ENCODE results near the gene CDC20. TPM values are rescaled to one million over a fixed set of nuclear protein-coding genes. Genes with fewer than 3 reads are reported as not detected.

CDC20 gene
- total and polyA plus RNA-seq, 5 donors from 2014 or later = 1.2 to 7.5 (median 4.6) TPM

DNA sequence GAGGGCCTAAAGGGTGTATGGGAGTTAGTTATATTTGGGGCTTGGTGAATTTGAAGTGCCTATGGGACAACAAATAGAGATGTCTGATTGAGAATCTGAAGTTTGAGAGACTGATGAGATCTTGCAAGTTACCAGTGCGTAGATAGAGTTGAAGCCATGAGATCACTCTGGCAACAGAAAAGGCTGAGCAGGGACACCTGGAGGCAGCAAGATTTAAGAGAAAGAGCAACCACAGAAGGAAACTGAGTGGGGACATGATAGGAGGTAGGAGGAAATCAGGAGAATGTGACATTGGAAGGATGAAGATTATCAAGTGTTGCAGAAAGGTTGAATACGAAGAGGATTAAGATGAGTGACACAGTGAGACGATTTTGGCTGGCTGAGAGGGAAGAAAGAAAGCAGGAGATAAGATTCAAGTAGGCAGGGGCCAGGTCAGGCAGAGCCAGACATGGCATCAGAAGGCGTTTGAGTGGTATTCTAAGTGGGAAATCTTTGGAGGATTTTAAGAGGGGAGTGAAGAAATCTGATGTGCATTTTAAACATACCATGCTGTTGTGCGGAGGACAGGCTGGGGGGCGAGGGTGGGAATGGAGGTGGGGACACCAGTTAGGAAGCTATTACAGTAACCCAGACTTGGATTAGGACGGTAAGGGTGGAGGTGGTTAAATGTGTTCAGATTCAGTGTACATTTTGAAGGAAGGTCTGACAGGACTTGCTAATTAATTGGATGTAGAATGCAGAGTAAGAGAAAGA is 24.2 kb upstream of the CDC20 start:
- H3K9me3 ChIP-seq (ENCODE audit: control insufficient read depth in 2 of 2, low read length in 2 of 2) = no peaks in the 10 kb centered on the region
- H3K4me1 Mint-ChIP-seq = peaks cover 0 to 13% (median 2%) of the 10 kb centered on the region in 4 donors
- H3K27ac ChIP-seq (ENCODE audit: insufficient read depth, low read length, poor library complexity, severe bottlenecking) = no peak overlapping the region
- ATAC-seq (ENCODE audit: low read depth in 2 of 2) (no peak), DNase-seq (no peak)
- H3K36me3 ChIP-seq (ENCODE audit: control insufficient read depth, insufficient read depth, low read length) = no peaks in the 10 kb centered on the region
- no peaks in the 10 kb centered on the region for H3K4me1 ChIP-seq (ENCODE audit: control insufficient read depth, insufficient read depth, low read length, poor library complexity, severe bottlenecking)
- no peak overlapping the region for H3K4me3 ChIP-seq (ENCODE audit: low read depth, low read length)
- no peaks in the 10 kb centered on the region for H3K36me3 Mint-ChIP-seq
- no peaks in the 10 kb centered on the region for H3K9me3 Mint-ChIP-seq
- H3K27ac Mint-ChIP-seq = peak overlapping the region in 2 of 3 donors; percentile 29 to 79
- no peak overlapping the region for H3K4me3 Mint-ChIP-seq
- H3K27me3 ChIP-seq (ENCODE audit: control insufficient read depth, insufficient read depth, low read length) = no peaks in the 10 kb centered on the region
- peaks cover 11% of the 10 kb centered on the region for H3K27me3 Mint-ChIP-seq

DNA sequence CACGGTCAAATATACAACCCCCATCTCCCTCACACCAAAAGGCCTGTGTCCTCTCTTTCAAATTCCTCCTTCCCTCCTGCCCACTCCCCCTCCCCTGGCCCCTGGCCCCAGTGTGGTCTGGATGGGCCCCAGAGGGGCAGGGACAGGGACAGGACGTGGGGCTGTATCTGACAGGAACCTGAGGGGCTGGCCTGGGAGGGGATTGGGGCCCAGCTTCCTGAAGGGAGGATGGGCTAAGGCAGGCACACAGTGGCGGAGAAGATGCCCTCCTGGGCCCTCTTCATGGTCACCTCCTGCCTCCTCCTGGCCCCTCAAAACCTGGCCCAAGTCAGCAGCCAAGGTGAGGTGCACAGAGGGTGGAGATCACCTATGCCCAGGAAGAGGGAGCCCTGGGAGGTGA is 21.2 kb upstream of the CDC20 start, which contains the start of gene MPL:
Gene MPL, plus strand, starts transcription at position 231 of the 400 bp plus-strand sequence. Its CDS starts 31 bp downstream, at position 262.
- no peaks in the 10 kb centered on the region for H3K4me1 Mint-ChIP-seq
- H3K36me3 Mint-ChIP-seq = no peaks in the 10 kb centered on the region
- peak within 1 kb of the TSS in 2 of 3 donors; percentile 50 to 76 for H3K27ac Mint-ChIP-seq
- no peaks in the 10 kb centered on the region for H3K9me3 ChIP-seq (ENCODE audit: control insufficient read depth in 2 of 2, low read length in 2 of 2)
- ATAC-seq (ENCODE audit: low read depth in 2 of 2) = no peak
- no peak within 1 kb of the TSS for H3K4me3 Mint-ChIP-seq
- H3K27me3 ChIP-seq (ENCODE audit: control insufficient read depth, insufficient read depth, low read length) = no peaks in the 10 kb centered on the region
- peaks cover 7% of the 10 kb centered on the region for H3K27me3 Mint-ChIP-seq
- H3K4me1 ChIP-seq (ENCODE audit: control insufficient read depth, insufficient read depth, low read length, poor library complexity, severe bottlenecking) = no peaks in the 10 kb centered on the region
- no peak for DNase-seq
- H3K36me3 ChIP-seq (ENCODE audit: control insufficient read depth, insufficient read depth, low read length) = no peaks in the 10 kb centered on the region
- no peak within 1 kb of the TSS for H3K4me3 ChIP-seq (ENCODE audit: low read depth, low read length)
- H3K9me3 Mint-ChIP-seq = no peaks in the 10 kb centered on the region
- H3K27ac ChIP-seq (ENCODE audit: insufficient read depth, low read length, poor library complexity, severe bottlenecking) = no peak within 1 kb of the TSS

DNA sequence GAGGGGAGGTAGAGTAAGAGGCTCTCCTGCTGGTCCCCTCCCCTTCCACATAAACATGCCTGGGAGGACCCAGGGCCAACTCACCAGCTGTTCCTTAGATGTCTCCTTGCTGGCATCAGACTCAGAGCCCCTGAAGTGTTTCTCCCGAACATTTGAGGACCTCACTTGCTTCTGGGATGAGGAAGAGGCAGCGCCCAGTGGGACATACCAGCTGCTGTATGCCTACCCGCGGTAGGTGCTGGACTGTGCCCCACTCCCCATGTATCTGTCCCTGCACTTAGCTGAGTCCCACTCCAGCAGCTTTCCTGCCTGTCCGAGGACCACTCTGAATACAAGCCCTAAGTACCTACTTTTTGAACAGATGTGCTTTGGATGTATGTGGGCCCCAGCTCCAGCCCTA is 20.8 kb upstream of the CDC20 start:
- ATAC-seq (ENCODE audit: low read depth in 2 of 2) = no peak
- Histone ChIP-seq H3K4me3 (ENCODE audit: low read depth, low read length) (no peak overlapping the region), H3K4me1 (ENCODE audit: control insufficient read depth, insufficient read depth, low read length, poor library complexity, severe bottlenecking) (no peaks in the 10 kb centered on the region), H3K27ac (ENCODE audit: insufficient read depth, low read length, poor library complexity, severe bottlenecking) (no peak overlapping the region), H3K27me3 (ENCODE audit: control insufficient read depth, insufficient read depth, low read length) (no peaks in the 10 kb centered on the region), H3K9me3 (ENCODE audit: control insufficient read depth in 2 of 2, low read length in 2 of 2) (no peaks in the 10 kb centered on the region), H3K36me3 (ENCODE audit: control insufficient read depth, insufficient read depth, low read length) (no peaks in the 10 kb centered on the region)
- no peaks in the 10 kb centered on the region for H3K4me1 Mint-ChIP-seq
- no peaks in the 10 kb centered on the region for H3K9me3 Mint-ChIP-seq
- no peak overlapping the region for H3K4me3 Mint-ChIP-seq
- no peaks in the 10 kb centered on the region for H3K36me3 Mint-ChIP-seq
- DNase-seq = no peak
- H3K27me3 Mint-ChIP-seq = peaks cover 7% of the 10 kb centered on the region
- H3K27ac Mint-ChIP-seq = peak overlapping the region in 1 of 3 donors; percentile 21

DNA sequence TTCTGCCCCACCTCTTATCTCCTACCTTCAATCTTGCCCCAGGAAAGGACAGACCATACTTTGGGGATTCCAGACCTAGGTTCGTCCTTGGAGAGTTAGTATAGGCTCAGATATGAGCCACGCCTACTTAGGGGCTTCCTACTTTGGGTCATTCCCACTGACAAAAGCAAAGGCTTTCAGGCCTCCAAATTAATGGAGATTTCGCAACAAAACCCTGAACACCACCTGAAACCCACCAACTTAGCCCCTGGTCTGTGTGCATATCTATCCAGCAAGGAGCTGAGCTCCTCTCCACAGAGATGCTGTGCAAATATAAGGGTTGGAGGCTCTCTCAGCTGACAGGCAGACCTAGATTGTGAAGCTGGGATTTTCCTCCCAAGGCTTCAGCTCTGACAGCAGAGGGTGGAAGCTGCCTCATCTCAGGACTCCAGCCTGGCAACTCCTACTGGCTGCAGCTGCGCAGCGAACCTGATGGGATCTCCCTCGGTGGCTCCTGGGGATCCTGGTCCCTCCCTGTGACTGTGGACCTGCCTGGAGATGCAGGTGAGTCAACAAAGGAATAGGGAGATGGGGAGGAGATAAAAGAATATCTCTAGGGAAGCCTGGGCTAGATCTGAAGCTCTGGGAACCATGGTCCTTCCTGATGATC is 19.1 kb upstream of the CDC20 start:
- Mint-ChIP-seq H3K4me3 (no peak overlapping the region), H3K4me1 (no peaks in the 10 kb centered on the region), H3K27me3 (peaks cover 7% of the 10 kb centered on the region)

DNA sequence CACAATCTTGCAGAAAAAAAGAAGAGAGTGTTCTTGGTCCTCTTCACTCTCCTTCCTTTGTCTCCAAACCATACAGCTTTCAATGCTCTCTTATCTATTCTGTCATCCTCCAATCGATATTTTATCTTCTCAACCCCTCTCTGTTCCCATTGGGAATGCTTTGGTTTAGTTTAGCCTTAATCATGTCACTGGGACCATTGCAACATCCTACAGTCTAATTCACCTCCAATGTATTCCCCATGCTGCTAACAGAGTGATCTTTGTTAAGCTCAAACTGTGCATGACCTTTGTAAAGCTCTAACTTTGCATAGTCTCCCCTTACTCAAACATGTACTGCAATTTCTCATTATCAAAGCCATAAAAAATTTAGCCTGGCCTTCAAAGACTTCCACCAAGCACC is 18.2 kb upstream of the CDC20 start:
- H3K27ac Mint-ChIP-seq = peak overlapping the region in 1 of 3 donors; percentile 27

More for the DNA sequence above, 19.1 kb upstream of the CDC20 start:
- Histone ChIP-seq H3K27ac (ENCODE audit: insufficient read depth, low read length, poor library complexity, severe bottlenecking) (no peak overlapping the region), H3K4me3 (ENCODE audit: low read depth, low read length) (no peak overlapping the region), H3K36me3 (ENCODE audit: control insufficient read depth, insufficient read depth, low read length) (no peaks in the 10 kb centered on the region), H3K9me3 (ENCODE audit: control insufficient read depth in 2 of 2, low read length in 2 of 2) (no peaks in the 10 kb centered on the region), H3K4me1 (ENCODE audit: control insufficient read depth, insufficient read depth, low read length, poor library complexity, severe bottlenecking) (no peaks in the 10 kb centered on the region), H3K27me3 (ENCODE audit: control insufficient read depth, insufficient read depth, low read length) (no peaks in the 10 kb centered on the region)
- no peaks in the 10 kb centered on the region for H3K9me3 Mint-ChIP-seq
- ATAC-seq (ENCODE audit: low read depth in 2 of 2) (no peak), DNase-seq (no peak)
- no peak overlapping the region for H3K27ac Mint-ChIP-seq
- peaks cover 4% of the 10 kb centered on the region for H3K36me3 Mint-ChIP-seq

DNA sequence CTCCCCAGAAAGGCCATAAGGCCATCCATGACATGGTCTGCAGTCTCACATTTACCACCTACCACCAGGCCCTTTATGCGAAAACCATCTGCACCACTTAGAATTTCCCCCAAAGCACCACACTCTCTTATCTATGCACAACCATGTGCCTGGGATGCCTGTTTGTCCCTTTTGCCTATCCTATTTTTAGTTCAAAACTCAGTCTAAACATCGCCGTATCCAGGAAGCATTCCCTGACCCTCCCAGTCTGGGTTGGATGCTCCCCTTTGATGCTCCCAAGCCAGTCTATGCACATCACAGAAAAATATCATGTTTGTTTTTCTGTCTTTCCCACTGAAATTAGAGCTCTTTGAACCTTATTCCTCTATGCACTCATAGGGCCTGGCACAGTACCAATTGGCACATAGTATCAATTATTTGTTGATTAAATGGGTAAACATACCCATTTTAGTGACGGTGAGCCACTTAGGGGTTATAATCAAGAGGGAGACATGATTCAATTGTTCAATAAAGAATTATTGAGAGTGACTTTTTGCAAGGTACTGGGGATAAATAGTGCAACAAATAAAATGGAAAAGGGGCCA is 14.4 kb upstream of the CDC20 start:
- no peaks in the 10 kb centered on the region for H3K27me3 ChIP-seq (ENCODE audit: control insufficient read depth, insufficient read depth, low read length)
- no peaks in the 10 kb centered on the region for H3K4me1 ChIP-seq (ENCODE audit: control insufficient read depth, insufficient read depth, low read length, poor library complexity, severe bottlenecking)
- H3K9me3 Mint-ChIP-seq = no peaks in the 10 kb centered on the region
- no peak for DNase-seq
- no peaks in the 10 kb centered on the region for H3K36me3 ChIP-seq (ENCODE audit: control insufficient read depth, insufficient read depth, low read length)
- H3K27ac Mint-ChIP-seq = no peak overlapping the region
- ATAC-seq (ENCODE audit: low read depth in 2 of 2) = no peak
- peaks cover 4% of the 10 kb centered on the region for H3K36me3 Mint-ChIP-seq
- no peak overlapping the region for H3K27ac ChIP-seq (ENCODE audit: insufficient read depth, low read length, poor library complexity, severe bottlenecking)
- no peaks in the 10 kb centered on the region for H3K9me3 ChIP-seq (ENCODE audit: control insufficient read depth in 2 of 2, low read length in 2 of 2)
- no peak overlapping the region for H3K4me3 Mint-ChIP-seq
- H3K27me3 Mint-ChIP-seq = peaks cover 6% of the 10 kb centered on the region
- H3K4me1 Mint-ChIP-seq = peaks cover 0 to 13% (median under 1%) of the 10 kb centered on the region in 4 donors
- H3K4me3 ChIP-seq (ENCODE audit: low read depth, low read length) = no peak overlapping the region

More for the DNA sequence above, 18.2 kb upstream of the CDC20 start:
- Mint-ChIP-seq H3K4me3 (no peak overlapping the region), H3K27me3 (peaks cover 7% of the 10 kb centered on the region), H3K9me3 (no peaks in the 10 kb centered on the region), H3K4me1 (no peaks in the 10 kb centered on the region), H3K36me3 (peaks cover 4% of the 10 kb centered on the region)
- H3K4me3 ChIP-seq (ENCODE audit: low read depth, low read length) = no peak overlapping the region
- no peaks in the 10 kb centered on the region for H3K4me1 ChIP-seq (ENCODE audit: control insufficient read depth, insufficient read depth, low read length, poor library complexity, severe bottlenecking)
- no peaks in the 10 kb centered on the region for H3K36me3 ChIP-seq (ENCODE audit: control insufficient read depth, insufficient read depth, low read length)
- DNase-seq (no peak), ATAC-seq (ENCODE audit: low read depth in 2 of 2) (no peak)
- no peaks in the 10 kb centered on the region for H3K27me3 ChIP-seq (ENCODE audit: control insufficient read depth, insufficient read depth, low read length)
- no peak overlapping the region for H3K27ac ChIP-seq (ENCODE audit: insufficient read depth, low read length, poor library complexity, severe bottlenecking)
- no peaks in the 10 kb centered on the region for H3K9me3 ChIP-seq (ENCODE audit: control insufficient read depth in 2 of 2, low read length in 2 of 2)

DNA sequence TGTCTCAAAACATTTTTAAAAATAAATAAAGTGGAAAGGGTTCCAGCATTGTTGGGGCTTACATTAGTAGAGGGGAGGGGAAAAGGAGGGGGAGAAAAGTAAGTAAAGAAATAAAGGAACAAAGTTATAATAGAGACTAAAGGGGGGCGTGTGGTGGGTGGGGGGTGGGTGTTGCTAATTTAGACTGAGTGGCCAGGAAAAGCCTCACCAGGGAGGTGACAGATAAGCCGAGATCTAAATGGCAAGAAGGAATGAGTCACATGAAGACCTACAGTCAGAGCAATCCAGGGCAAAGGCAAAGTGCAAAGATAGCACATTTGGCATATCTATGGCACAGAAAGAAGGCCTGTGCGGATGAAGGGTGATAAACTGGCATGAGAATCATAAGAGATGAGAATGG is 13.7 kb upstream of the CDC20 start:
- H3K27me3 Mint-ChIP-seq = peaks cover 6% of the 10 kb centered on the region
- Histone ChIP-seq H3K36me3 (ENCODE audit: control insufficient read depth, insufficient read depth, low read length) (no peaks in the 10 kb centered on the region), H3K9me3 (ENCODE audit: control insufficient read depth in 2 of 2, low read length in 2 of 2) (no peaks in the 10 kb centered on the region), H3K27ac (ENCODE audit: insufficient read depth, low read length, poor library complexity, severe bottlenecking) (no peak overlapping the region), H3K4me1 (ENCODE audit: control insufficient read depth, insufficient read depth, low read length, poor library complexity, severe bottlenecking) (no peaks in the 10 kb centered on the region), H3K4me3 (ENCODE audit: low read depth, low read length) (no peak overlapping the region), H3K27me3 (ENCODE audit: control insufficient read depth, insufficient read depth, low read length) (no peaks in the 10 kb centered on the region)
- no peak overlapping the region for H3K27ac Mint-ChIP-seq
- H3K4me1 Mint-ChIP-seq = peaks cover 0 to 20% (median 2%) of the 10 kb centered on the region in 4 donors
- DNase-seq (no peak), ATAC-seq (ENCODE audit: low read depth in 2 of 2) (no peak)
- H3K4me3 Mint-ChIP-seq = no peak overlapping the region
- H3K36me3 Mint-ChIP-seq = peaks cover 4% of the 10 kb centered on the region
- no peaks in the 10 kb centered on the region for H3K9me3 Mint-ChIP-seq
